SJSA1 (cell line): Measurements from ENCODE around the gene FAM8A1. TPM values are rescaled to one million over a fixed set of nuclear protein-coding genes. Genes with fewer than 3 reads are reported as not detected.
"Not testable (repeated sequence)": the region's sequence is repeated elsewhere in the genome, so short reads cannot be mapped to it uniquely, and the experiment has no call there.

ENCODE experiments used
- DNase-seq, 2 experiments: peaks; one replicate each; pipeline ENCODE4 v3.0.0-alpha.2; 2015 to 2020; ENCODE audit warnings: low spot score in 2 of 2, low read depth in 1 of 2
- H3K27ac ChIP-seq: fragments of 250-450 bp; sonication (Bioruptor Pico); 2 replicates; pipeline ENCODE4 v1.5.1; 2020; ENCODE audit warnings: mild to moderate bottlenecking, moderate library complexity
- H3K27me3 ChIP-seq: fragments of 250-450 bp; sonication (Bioruptor Pico); replicated peaks from 2 replicates; pipeline ENCODE4 v1.5.1; 2020; ENCODE audit warnings: mild to moderate bottlenecking, moderate library complexity
- H3K36me3 ChIP-seq: fragments of 250-450 bp; sonication (Bioruptor Pico); 2 replicates; pipeline ENCODE4 v1.5.1; 2020; ENCODE audit warnings: mild to moderate bottlenecking
- H3K4me1 ChIP-seq: fragments of 250-450 bp; sonication (Bioruptor Pico); replicated peaks from 2 replicates; pipeline ENCODE4 v1.6.1; 2021; ENCODE audit warnings: mild to moderate bottlenecking
- H3K4me3 ChIP-seq: fragments of 250-450 bp; sonication (Bioruptor Pico); 2 replicates; pipeline ENCODE4 v1.5.1; 2020; ENCODE audit warnings: mild to moderate bottlenecking
- H3K9me3 ChIP-seq: fragments of 250-450 bp; sonication (Bioruptor Pico); replicated peaks from 2 replicates; pipeline ENCODE4 v1.5.1; 2020; ENCODE audit warnings: mild to moderate bottlenecking
- total RNA-seq: library from RNA; depleted of rRNA; stranded (reverse); fragments of >200 nt; shearing (Covaris generic); gene quantifications from 2 replicates; pipeline ENCODE4 v1.2.3, GENCODE V29; 2014; rRNA removed

The FAM8A1 gene, protein sequence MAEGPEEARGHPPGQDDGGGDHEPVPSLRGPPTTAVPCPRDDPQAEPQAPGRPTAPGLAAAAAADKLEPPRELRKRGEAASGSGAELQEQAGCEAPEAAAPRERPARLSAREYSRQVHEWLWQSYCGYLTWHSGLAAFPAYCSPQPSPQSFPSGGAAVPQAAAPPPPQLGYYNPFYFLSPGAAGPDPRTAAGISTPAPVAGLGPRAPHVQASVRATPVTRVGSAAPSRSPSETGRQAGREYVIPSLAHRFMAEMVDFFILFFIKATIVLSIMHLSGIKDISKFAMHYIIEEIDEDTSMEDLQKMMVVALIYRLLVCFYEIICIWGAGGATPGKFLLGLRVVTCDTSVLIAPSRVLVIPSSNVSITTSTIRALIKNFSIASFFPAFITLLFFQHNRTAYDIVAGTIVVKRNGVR
- 10.9 and 11.0 TPM in 2 replicates for total RNA-seq

DNA sequence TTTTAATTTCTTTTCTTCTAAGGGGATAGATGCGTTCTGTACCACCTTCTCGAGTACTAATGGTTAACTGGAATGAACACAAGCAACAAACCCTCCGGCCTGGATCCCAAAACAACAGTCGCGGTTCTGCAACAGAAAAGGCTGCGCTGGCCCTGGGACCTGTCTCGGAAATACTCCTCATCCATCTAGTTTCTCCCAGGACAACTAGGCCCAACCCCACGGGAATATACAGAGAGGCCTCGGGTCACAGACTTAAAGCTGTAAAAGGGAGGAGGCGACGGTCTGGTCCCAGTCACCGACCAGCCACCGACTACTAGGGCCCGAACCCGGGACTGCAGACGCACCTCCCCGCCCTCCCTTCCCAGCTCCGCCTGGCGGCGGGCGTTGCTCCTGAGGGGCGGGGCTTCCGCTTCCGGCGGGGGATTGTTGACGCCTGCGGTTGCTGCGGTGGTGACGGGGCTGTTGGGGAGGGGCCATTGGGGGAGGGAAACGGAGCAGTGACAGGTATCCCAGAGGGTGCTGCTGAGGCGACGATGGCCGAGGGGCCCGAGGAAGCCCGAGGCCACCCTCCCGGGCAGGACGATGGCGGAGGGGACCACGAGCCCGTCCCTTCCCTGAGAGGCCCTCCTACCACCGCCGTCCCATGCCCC is at the start of gene FAM8A1:
FAM8A1 (plus strand) TSS at position 426 of the 650 bp plus-strand sequence; CDS start at position 534, 108 bp downstream.
- Histone ChIP-seq H3K27me3 (no peaks in the 10 kb centered on the region), H3K4me1 (peaks cover 10% of the 10 kb centered on the region), H3K4me3 (peak within 1 kb of the TSS; percentile 76), H3K36me3 (peaks cover 4% of the 10 kb centered on the region; the same call in 1 of the 2 replicates), H3K27ac (peak within 1 kb of the TSS; percentile 46), H3K9me3 (no peaks in the 10 kb centered on the region)
- peak; percentile 86 to 96 for DNase-seq

DNA sequence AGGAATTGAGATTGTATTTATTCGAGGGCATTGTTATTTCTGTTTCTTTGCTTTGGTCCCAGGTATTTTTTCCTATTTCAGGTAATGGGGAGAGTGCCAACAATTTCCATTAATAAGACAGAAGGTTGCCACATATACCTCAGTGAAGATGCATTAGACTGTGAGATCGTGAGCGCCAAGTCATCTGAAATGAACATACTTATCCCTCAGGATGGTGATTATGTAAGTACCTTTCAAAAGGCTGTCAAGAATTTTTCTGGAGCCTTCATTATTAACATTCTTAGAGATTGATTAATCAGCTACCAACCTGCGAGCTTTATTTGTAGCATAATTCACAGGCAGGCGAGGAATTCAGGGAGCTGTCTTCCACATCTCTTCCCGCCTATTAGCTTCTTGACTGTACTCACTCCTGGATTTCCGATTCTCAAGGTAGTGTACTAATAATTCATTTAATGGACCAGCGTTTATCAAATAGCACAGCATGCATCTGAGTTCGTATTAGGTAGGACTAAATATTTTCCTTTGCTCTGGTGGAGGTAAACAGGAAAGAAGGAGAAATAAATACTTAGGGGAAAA is 48.6 kb upstream of the FAM8A1 start:
- no peak overlapping the region for H3K27ac ChIP-seq
- no peaks in the 10 kb centered on the region for H3K9me3 ChIP-seq
- no peaks in the 10 kb centered on the region for H3K27me3 ChIP-seq

DNA sequence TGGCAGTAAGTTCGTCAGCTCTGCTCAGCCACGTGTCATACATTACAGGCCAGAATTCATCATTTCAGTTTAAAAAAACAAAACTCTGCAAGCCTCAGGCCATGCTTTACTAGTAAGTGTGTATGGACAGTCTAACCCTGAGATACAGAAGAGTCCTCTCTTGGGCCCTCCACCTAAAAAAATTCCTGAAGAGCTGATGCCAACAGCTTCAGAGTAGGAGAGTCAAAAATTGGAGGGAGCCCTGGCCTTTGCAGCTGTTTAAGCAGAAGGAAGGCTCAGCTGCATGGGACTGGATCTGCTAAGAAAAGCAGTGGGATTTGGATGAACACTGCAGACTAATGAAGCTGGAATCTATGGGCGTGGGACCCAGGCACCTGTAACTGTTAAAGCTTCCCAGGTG is 47.2 kb upstream of the FAM8A1 start:
- DNase-seq: no peak
- Histone ChIP-seq H3K4me3 (no peak overlapping the region), H3K9me3 (no peaks in the 10 kb centered on the region), H3K27ac (no peak overlapping the region), H3K4me1 (no peaks in the 10 kb centered on the region), H3K27me3 (no peaks in the 10 kb centered on the region), H3K36me3 (peaks cover 62% of the 10 kb centered on the region)

More for the DNA sequence above, 48.6 kb upstream of the FAM8A1 start:
- Histone ChIP-seq H3K36me3 (peaks cover 68% of the 10 kb centered on the region), H3K4me1 (no peaks in the 10 kb centered on the region), H3K4me3 (no peak overlapping the region)
- DNase-seq: no peak

DNA sequence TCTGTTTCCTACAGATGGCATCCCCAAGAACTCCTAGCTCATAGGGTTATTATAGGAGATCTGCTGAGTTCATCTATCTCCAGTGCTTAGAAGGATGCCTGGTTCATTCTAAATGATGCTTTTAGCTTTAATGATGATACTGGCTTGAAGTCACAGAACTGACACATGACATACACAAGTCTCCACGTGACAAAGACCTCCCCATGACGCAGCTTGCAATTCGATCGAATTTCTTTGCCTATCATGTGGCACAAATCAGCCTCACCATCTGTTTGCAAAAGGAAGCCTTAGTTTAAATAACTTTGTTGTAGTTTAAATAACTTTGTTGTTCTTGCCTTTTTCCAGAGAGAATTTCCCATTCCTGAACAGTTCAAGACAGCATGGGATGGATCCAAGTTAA is 44.1 kb upstream of the FAM8A1 start:
- Histone ChIP-seq H3K9me3 (no peaks in the 10 kb centered on the region; the same call in 1 of the 2 replicates), H3K4me1 (no peaks in the 10 kb centered on the region), H3K27me3 (no peaks in the 10 kb centered on the region), H3K4me3 (no peak overlapping the region), H3K27ac (no peak overlapping the region), H3K36me3 (peaks cover 42% of the 10 kb centered on the region)
- DNase-seq: no peak

DNA sequence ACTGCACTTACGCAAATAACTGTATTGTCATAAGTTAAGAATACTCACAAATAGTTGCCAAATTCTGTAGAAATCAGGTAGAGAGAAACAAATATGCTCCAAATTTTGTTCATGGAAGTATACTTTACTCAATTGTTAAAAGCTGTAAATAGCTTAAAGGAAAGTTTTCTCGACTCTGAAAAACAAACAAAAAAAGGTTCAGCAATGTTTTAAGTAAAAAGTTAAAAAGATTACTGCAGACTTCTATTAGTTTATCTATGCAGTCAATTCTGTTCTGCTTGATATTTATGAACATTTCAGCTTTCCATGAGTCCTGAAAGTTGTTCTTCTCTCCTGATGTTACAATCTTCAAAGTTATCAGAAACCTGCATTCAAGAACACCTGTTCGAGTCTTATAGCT is 37.5 kb upstream of the FAM8A1 start:
- no peak overlapping the region for H3K27ac ChIP-seq
- H3K27me3 ChIP-seq: no peaks in the 10 kb centered on the region
- no peak for DNase-seq
- no peak overlapping the region for H3K4me3 ChIP-seq
- no peaks in the 10 kb centered on the region for H3K36me3 ChIP-seq
- peaks cover 5% of the 10 kb centered on the region; the same call in 1 of the 2 replicates for H3K9me3 ChIP-seq
- no peaks in the 10 kb centered on the region for H3K4me1 ChIP-seq

DNA sequence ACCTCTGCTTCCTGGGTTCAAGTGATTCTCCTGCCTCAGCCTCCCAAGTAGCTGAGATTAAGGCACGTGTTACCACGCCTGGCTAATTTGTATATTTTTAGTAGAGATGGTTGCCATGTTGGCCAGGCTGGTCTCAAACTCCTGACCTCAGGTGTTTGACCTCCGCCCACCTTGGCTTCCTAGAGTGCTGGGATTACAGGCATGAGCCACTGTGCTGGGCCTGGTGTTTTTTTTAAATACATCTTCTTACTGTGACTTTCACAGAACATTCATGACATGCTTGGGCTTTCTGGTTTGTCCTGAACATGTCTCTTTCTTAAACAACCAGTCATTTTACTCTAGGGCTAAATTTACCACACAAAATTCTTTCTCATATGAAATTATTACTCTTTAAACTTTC is 34.7 kb upstream of the FAM8A1 start:
- H3K27ac ChIP-seq: no peak overlapping the region
- no peaks in the 10 kb centered on the region for H3K27me3 ChIP-seq
- no peaks in the 10 kb centered on the region for H3K4me1 ChIP-seq
- peaks cover 5% of the 10 kb centered on the region; the same call in 1 of the 2 replicates for H3K9me3 ChIP-seq
- H3K36me3 ChIP-seq: no peaks in the 10 kb centered on the region
- no peak overlapping the region for H3K4me3 ChIP-seq
- no peak for DNase-seq

DNA sequence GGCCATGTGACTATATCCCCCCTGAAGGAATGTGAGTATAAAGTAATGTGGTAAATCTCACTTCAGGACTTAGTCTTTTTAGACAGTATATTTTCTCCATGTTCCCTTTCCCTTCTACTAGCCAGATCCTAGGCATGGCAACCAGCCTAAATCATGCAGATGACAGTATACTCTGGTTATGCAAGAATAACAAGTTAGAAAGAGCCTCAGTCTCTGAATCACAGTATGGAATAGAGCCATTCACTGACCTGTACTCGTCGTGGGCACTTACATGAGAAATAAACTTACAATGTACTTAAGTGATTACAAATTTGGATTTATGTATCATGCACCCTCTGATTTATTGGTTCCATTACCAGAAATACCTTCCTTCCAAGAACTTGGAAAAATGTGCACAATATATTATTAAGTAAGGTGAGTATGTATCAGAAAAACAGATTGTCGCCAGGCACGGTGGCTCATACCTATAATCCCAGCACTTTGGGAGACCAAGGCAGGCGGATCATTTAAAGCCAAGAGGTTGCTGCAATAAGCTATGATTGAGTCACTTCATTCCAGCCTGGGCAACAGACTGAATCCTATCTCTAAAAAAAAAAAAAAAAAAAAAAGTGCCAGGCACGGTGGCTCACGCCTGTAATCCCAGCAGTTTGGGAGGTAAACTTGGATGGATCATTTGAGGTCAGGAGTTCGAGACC is 25.1 kb upstream of the FAM8A1 start:
- Histone ChIP-seq H3K27ac (no peak overlapping the region), H3K27me3 (no peaks in the 10 kb centered on the region), H3K36me3 (no peaks in the 10 kb centered on the region), H3K9me3 (no peaks in the 10 kb centered on the region; the same call in 1 of the 2 replicates), H3K4me1 (no peaks in the 10 kb centered on the region), H3K4me3 (no peak overlapping the region)
- DNase-seq: no peak

DNA sequence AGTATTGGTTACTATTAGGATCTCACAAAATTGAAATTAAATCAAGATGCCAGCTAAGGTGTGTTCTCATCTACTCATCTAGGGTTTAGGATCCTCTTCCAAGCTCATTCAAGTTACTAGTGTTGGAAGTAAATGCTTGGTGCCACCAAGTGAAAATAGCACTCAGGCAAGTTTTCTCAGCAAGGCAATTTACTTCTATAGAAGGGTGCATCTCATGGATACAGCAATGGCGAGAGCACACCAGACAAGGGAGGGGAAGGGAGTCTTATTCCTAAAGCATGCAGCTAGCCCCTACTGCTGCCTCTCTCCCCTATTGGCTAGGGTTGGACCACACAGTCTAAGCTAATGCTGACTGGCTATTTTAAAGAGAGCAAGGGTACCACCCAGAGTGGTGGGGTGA is 23.0 kb upstream of the FAM8A1 start:
- no peaks in the 10 kb centered on the region for H3K4me1 ChIP-seq
- H3K27me3 ChIP-seq: no peaks in the 10 kb centered on the region
- H3K9me3 ChIP-seq: no peaks in the 10 kb centered on the region; the same call in 1 of the 2 replicates
- no peak for DNase-seq
- no peak overlapping the region for H3K4me3 ChIP-seq
- no peaks in the 10 kb centered on the region for H3K36me3 ChIP-seq
- H3K27ac ChIP-seq: no peak overlapping the region

DNA sequence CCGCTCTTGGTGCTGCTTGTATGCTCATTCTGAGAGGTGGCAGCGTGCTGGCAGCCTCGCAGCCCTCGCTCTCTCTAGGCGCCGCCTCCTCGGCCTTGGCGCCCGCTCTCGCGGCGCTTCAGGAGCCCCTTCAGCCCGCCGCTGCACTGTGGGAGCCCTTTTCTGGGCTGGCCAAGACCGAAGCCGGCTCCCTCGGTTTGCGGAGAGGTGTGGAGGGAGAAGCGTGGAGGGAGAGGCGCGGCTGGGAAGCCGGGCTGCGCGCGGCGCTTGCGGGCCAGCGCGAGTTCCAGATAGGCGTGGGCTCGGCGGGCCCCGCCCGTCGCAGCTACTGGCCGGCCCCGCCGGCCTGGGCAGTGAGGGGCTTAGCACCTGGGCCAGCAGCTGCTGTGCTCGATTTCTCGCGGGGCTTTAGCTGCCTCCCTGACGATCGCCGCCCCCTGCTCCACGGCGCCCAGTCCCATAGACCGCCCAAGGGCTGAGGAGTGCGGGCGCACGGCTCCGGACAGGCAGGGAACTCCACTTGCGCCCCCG is 19.5 kb upstream of the FAM8A1 start:
- H3K27ac ChIP-seq: no peak overlapping the region
- no peaks in the 10 kb centered on the region for H3K9me3 ChIP-seq
- no peaks in the 10 kb centered on the region for H3K36me3 ChIP-seq
- no peaks in the 10 kb centered on the region for H3K27me3 ChIP-seq
- H3K4me3 ChIP-seq: peak overlapping the region; percentile 40
- DNase-seq: peak in 1 of 2 experiments; percentile 38
- peaks cover 9% of the 10 kb centered on the region for H3K4me1 ChIP-seq

DNA sequence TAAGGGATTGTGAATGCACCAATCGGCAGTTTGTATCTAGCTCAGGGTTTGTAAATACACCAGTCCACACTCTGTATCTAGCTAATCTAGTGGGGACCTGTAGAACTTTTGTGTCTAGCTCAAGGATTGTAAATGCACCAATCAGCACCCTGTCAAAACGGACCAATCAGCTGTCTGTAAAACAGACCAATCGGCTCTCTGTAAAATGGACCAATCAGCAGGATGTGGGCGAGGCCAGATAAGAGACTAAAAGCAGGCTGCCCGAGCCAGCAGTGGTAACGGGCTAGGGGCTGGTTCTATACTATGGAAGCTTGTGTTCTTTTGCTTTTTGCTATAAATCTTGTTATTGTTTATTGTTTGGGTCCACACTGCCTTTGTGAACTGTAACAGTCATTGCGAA is 18.8 kb upstream of the FAM8A1 start:
- H3K36me3 ChIP-seq, H3K27ac ChIP-seq, H3K27me3 ChIP-seq, H3K4me3 ChIP-seq, H3K9me3 ChIP-seq, DNase-seq, H3K4me1 ChIP-seq: not testable (repeated sequence)

DNA sequence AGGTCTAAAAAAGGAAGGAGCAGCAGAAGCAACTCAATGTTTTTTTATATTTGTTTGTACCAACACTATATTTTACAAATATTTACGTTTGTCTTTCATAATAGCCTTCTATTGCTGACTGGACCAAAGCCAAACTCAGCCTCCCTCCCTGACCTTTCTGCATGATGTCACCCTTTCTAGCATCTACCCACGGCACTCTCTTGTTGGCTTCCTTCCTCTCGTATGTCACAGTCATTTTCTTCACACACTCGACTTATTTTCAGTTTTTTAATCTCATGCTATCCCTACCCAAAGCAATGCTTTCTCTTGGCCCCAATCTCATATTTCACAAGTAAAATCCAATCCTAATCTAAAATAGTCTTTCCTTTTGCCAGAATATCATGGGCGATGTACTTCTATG is 16.3 kb upstream of the FAM8A1 start:
- Histone ChIP-seq H3K27ac (0 out of 2 replicates have a peak overlapping the region, but pooled peaks have one; percentile 34), H3K9me3 (no peaks in the 10 kb centered on the region), H3K36me3 (no peaks in the 10 kb centered on the region), H3K4me1 (peaks cover 9% of the 10 kb centered on the region), H3K4me3 (peak overlapping the region; percentile 2; the same call in 1 of the 2 replicates), H3K27me3 (no peaks in the 10 kb centered on the region)
- DNase-seq: no peak

DNA sequence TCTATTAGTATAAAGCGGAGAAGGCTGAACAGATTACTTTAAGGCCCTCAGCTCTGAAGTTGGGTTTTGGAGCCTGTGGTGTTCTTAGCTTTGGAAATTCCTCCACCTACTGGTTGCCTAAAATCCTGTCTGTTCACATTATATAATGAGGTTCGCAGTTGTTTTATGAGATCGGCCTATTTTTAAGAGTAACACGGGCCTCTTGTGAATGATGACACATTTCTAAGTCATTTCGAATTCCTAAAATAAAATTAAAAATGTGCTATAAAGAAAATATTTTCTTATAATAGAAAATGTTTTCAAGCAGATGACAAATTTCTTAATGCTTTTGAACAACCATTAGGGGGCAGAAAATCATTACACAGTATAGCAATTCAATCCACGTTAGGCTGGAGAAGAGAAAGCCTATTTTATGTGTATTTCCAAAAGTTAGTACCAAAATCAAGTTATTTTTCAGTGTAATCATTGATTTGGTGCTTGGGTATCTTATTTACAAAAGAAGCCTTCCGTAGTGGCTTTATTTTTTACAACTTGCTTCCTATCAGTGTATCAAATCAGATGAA is 15.8 kb upstream of the FAM8A1 start:
- no peaks in the 10 kb centered on the region for H3K9me3 ChIP-seq
- H3K27ac ChIP-seq: 0 out of 2 replicates have a peak overlapping the region, but pooled peaks have one; percentile 34
- H3K4me3 ChIP-seq: peak overlapping the region; percentile 2; the same call in 1 of the 2 replicates
- no peaks in the 10 kb centered on the region for H3K36me3 ChIP-seq
- H3K27me3 ChIP-seq: no peaks in the 10 kb centered on the region
- H3K4me1 ChIP-seq: peaks cover 11% of the 10 kb centered on the region
- DNase-seq: peak in 1 of 2 experiments; percentile 76
